ENCODE data around the gene SPATA31C2. TPM values are rescaled to one million over a fixed set of nuclear protein-coding genes. Genes with fewer than 3 reads are reported as not detected.
A peak's percentile ranks its signal among the peaks of the same experiment; 100 is the strongest.
"Not testable (repeated sequence)": the region's sequence is repeated elsewhere in the genome, so short reads cannot be mapped to it uniquely, and the experiment has no call there.

Gene SPATA31C2
- total RNA-seq, 3 donors from 2014 or later = not detected

- Histone ChIP-seq H3K4me3 (no peak overlapping the region), H3K4me1 (ENCODE audit: low read depth) (no peaks in the 10 kb centered on the region), H3K36me3 (ENCODE audit: low read depth) (no peaks in the 10 kb centered on the region), H3K9me3 (no peaks in the 10 kb centered on the region)
- no peak for DNase-seq
- no peak for TF ChIP-seq CTCF (IDR thresholded peaks at IDR 0.05)
- intact Hi-C loops (cut with DNase I, micrococcal nuclease) = no loop called here
- ATAC-seq = no peak
Measured at GRCh38 chr9:88143957-88144625, 5.8 kb upstream of the SPATA31C2 start.

- Histone ChIP-seq H3K4me3 (no peak overlapping the region), H3K9me3 (no peaks in the 10 kb centered on the region), H3K36me3 (ENCODE audit: low read depth) (no peaks in the 10 kb centered on the region), H3K4me1 (ENCODE audit: low read depth) (no peaks in the 10 kb centered on the region)
- no peak for TF ChIP-seq CTCF (IDR thresholded peaks at IDR 0.05)
- intact Hi-C loops (cut with DNase I, micrococcal nuclease) = no loop called here
- ATAC-seq = peak; percentile 46
- DNase-seq = no peak
Measured at GRCh38 chr9:88143179-88143578, 4.9 kb upstream of the SPATA31C2 start.

- H3K9me3 ChIP-seq; H3K36me3 ChIP-seq (ENCODE audit: low read depth); DNase-seq; H3K4me3 ChIP-seq; ATAC-seq; H3K4me1 ChIP-seq (ENCODE audit: low read depth); intact Hi-C loops (cut with DNase I, micrococcal nuclease): not testable (repeated sequence)
Measured at GRCh38 chr9:88133552-88133951, 4.7 kb downstream of the SPATA31C2 start.

- ATAC-seq; DNase-seq; H3K9me3 ChIP-seq; H3K36me3 ChIP-seq (ENCODE audit: low read depth); H3K4me1 ChIP-seq (ENCODE audit: low read depth); H3K4me3 ChIP-seq; intact Hi-C loops (cut with DNase I, micrococcal nuclease): not testable (repeated sequence)
Measured at GRCh38 chr9:88129556-88129955, 8.7 kb downstream of the SPATA31C2 start.

- intact Hi-C loops (cut with DNase I, micrococcal nuclease); ATAC-seq; H3K4me1 ChIP-seq (ENCODE audit: low read depth): not testable (repeated sequence)
Measured at GRCh38 chr9:88127700-88128300, 10.5 kb downstream of the SPATA31C2 start.

GRCh38 chr9:88123413-88123812 is 14.9 kb downstream of the SPATA31C2 start:
- H3K4me3 ChIP-seq; H3K36me3 ChIP-seq (ENCODE audit: low read depth); H3K9me3 ChIP-seq; DNase-seq; intact Hi-C loops (cut with DNase I, micrococcal nuclease); H3K4me1 ChIP-seq (ENCODE audit: low read depth): not testable (repeated sequence)
- peak; percentile 50 for ATAC-seq

More at GRCh38 chr9:88127700-88128300, 10.5 kb downstream of the SPATA31C2 start:
- DNase-seq; H3K9me3 ChIP-seq; H3K36me3 ChIP-seq (ENCODE audit: low read depth); H3K4me3 ChIP-seq: not testable (repeated sequence)

- DNase-seq = peak in 1 of 3 donors; percentile 67
Measured at GRCh38 chr9:88118121-88118520, 20.2 kb downstream of the SPATA31C2 start.

GRCh38 chr9:88114968-88115612 is 23.2 kb downstream of the SPATA31C2 start:
- intact Hi-C loops (cut with DNase I, micrococcal nuclease); H3K4me1 ChIP-seq (ENCODE audit: low read depth); H3K36me3 ChIP-seq (ENCODE audit: low read depth); H3K4me3 ChIP-seq; H3K9me3 ChIP-seq; ATAC-seq: not testable (repeated sequence)
- peak in 1 of 3 donors; percentile 15 for DNase-seq

More at GRCh38 chr9:88118121-88118520, 20.2 kb downstream of the SPATA31C2 start:
- H3K4me3 ChIP-seq; H3K36me3 ChIP-seq (ENCODE audit: low read depth); H3K4me1 ChIP-seq (ENCODE audit: low read depth); intact Hi-C loops (cut with DNase I, micrococcal nuclease); H3K9me3 ChIP-seq: not testable (repeated sequence)
- peak; percentile 66 for ATAC-seq

GRCh38 chr9:88114283-88114967 is 23.9 kb downstream of the SPATA31C2 start:
- ATAC-seq; DNase-seq; intact Hi-C loops (cut with DNase I, micrococcal nuclease); H3K36me3 ChIP-seq (ENCODE audit: low read depth); H3K4me3 ChIP-seq; H3K4me1 ChIP-seq (ENCODE audit: low read depth); H3K9me3 ChIP-seq: not testable (repeated sequence)

GRCh38 chr9:88113156-88114130 is 24.8 kb downstream of the SPATA31C2 start:
- H3K9me3 ChIP-seq; DNase-seq; intact Hi-C loops (cut with DNase I, micrococcal nuclease); H3K4me1 ChIP-seq (ENCODE audit: low read depth); H3K36me3 ChIP-seq (ENCODE audit: low read depth); ATAC-seq; H3K4me3 ChIP-seq: not testable (repeated sequence)

All from mucosa of descending colon (tissue), 3 donors.